ENCODE data around the gene PMEPA1.
A peak's percentile ranks its signal among the peaks of the same experiment; 100 is the strongest.

Gene PMEPA1

GRCh38 chr20:57709823-57710799, at the start of gene PMEPA1:
TSS of gene PMEPA1 (minus strand) at chr20:57710015. CDS start at chr20:57709582, 433 bp downstream.
- DNase-seq = peak; percentile 88

GRCh38 chr20:57757767-57758166, 48.0 kb upstream of the PMEPA1 start:
- DNase-seq = no peak

GRCh38 chr20:57756921-57757320, 47.1 kb upstream of the PMEPA1 start:
- DNase-seq = no peak

GRCh38 chr20:57756213-57756612, 46.4 kb upstream of the PMEPA1 start:
- no peak for DNase-seq

GRCh38 chr20:57755609-57756008, 45.8 kb upstream of the PMEPA1 start:
- DNase-seq = no peak

GRCh38 chr20:57754190-57754589, 44.4 kb upstream of the PMEPA1 start:
- DNase-seq = no peak

- DNase-seq = no peak
These were observed 43.7 kb upstream of the PMEPA1 start for GRCh38 chr20:57753332-57754164.

GRCh38 chr20:57751411-57751810, 41.6 kb upstream of the PMEPA1 start:
- DNase-seq = no peak

- DNase-seq = no peak
These were observed 40.1 kb upstream of the PMEPA1 start for GRCh38 chr20:57749869-57750268.

- DNase-seq = no peak
These were observed 39.4 kb upstream of the PMEPA1 start for GRCh38 chr20:57749131-57749690.

- peak; percentile 62 for DNase-seq
These were observed 38.9 kb upstream of the PMEPA1 start for GRCh38 chr20:57748601-57749130.

GRCh38 chr20:57747861-57748481, 38.2 kb upstream of the PMEPA1 start:
- DNase-seq = no peak

- DNase-seq = no peak
These were observed 37.1 kb upstream of the PMEPA1 start for GRCh38 chr20:57746832-57747404.

- no peak for DNase-seq
These were observed 36.4 kb upstream of the PMEPA1 start for GRCh38 chr20:57746201-57746600.

GRCh38 chr20:57744206-57744605, 34.4 kb upstream of the PMEPA1 start:
- no peak for DNase-seq

GRCh38 chr20:57743450-57744095, 33.8 kb upstream of the PMEPA1 start:
- DNase-seq = no peak

GRCh38 chr20:57742507-57743181, 32.8 kb upstream of the PMEPA1 start:
- DNase-seq = no peak

GRCh38 chr20:57738484-57738883, 28.7 kb upstream of the PMEPA1 start:
- DNase-seq = no peak

GRCh38 chr20:57738053-57738452, 28.2 kb upstream of the PMEPA1 start:
- DNase-seq = no peak

- DNase-seq = no peak
These were observed 27.5 kb upstream of the PMEPA1 start for GRCh38 chr20:57737349-57737748.

- DNase-seq = no peak
These were observed 27.0 kb upstream of the PMEPA1 start for GRCh38 chr20:57736738-57737347.
